BJ (cell line): ENCODE data around the gene OR7G1. TPM values are rescaled to one million over a fixed set of nuclear protein-coding genes. Genes with fewer than 3 reads are reported as not detected.

Source experiments
- CTCF ChIA-PET: fragments of 350-600 bp; formaldehyde crosslinking; extraction: SDS; loops from one replicate; lab custom pipeline; 2021; ENCODE audit warnings: antibody characterized with exemption, inconsistent platforms; lab: Yijun Ruan, JAX
- POLR2A ChIA-PET: fragments of 300-600 bp; sonication (Branson Sonifier 250); formaldehyde crosslinking; extraction: SDS; loops from one replicate; lab custom pipeline; 2021; ENCODE audit warnings: antibody characterized with exemption; lab: Charles Lee
- DNase-seq: peaks from one replicate; pipeline ENCODE4 v3.0.0-alpha.2; 2011; ENCODE audit warnings: low read depth
- H3K27me3 ChIP-seq: 2 replicates; pipeline ENCODE4 v1.6.0; 2011; ENCODE audit warnings: low read length; ENCODE audit not compliant: control insufficient read depth, insufficient read depth
- H3K36me3 ChIP-seq: 2 replicates; pipeline ENCODE4 v1.5.1; 2011; ENCODE audit warnings: low read length; ENCODE audit not compliant: control insufficient read depth, insufficient read depth
- H3K4me3 ChIP-seq: 2 replicates; pipeline ENCODE4 v1.5.1; 2011; ENCODE audit warnings: low read depth, mild to moderate bottlenecking, control low read depth, low read length
- CTCF ChIP-seq: IDR thresholded peaks from 2 replicates; pipeline ENCODE4 v1.5.1; 2011; ENCODE audit warnings: low read depth, mild to moderate bottlenecking, control low read depth, inconsistent platforms, low read length, moderate library complexity; ENCODE audit not compliant: insufficient read depth
- polyA plus RNA-seq: library from polyadenylated mRNA; depleted of rRNA; stranded (reverse); fragments of >200 nt; gene quantifications from 2 replicates; pipeline ENCODE4 v1.2.3, GENCODE V29; 2011

Gene OR7G1
- polyA plus RNA-seq, 1 experiment, result not detected

- peaks cover 1% of the 10 kb centered on the region; the same call in 1 of the 2 replicates for H3K36me3 ChIP-seq
- ChIA-PET POLR2A (no interaction called here), CTCF (interaction anchor here (0.6 kb wide), 1 partner anchor 433 kb away, joined by 3 read pairs; no protein-coding TSS in a partner anchor)
- no peak overlapping the region for H3K4me3 ChIP-seq
- no peak for TF ChIP-seq CTCF
- no peak for DNase-seq
- no peaks in the 10 kb centered on the region for H3K27me3 ChIP-seq
These were observed 31.3 kb upstream of the OR7G1 start for GRCh38 chr19:9146882-9147281.

GRCh38 chr19:9144920-9145319 lies 29.4 kb upstream of the OR7G1 start:
- H3K4me3 ChIP-seq, result no peak overlapping the region
- CTCF ChIA-PET, result interaction anchor here (0.9 kb wide), 1 partner anchor 25 kb away, joined by 3 read pairs; no protein-coding TSS in a partner anchor
- H3K36me3 ChIP-seq, result peaks cover 1% of the 10 kb centered on the region; the same call in 1 of the 2 replicates
- TF ChIP-seq CTCF, result no peak
- no peaks in the 10 kb centered on the region for H3K27me3 ChIP-seq
- no peak for DNase-seq
- POLR2A ChIA-PET, result no interaction called here

- ChIA-PET POLR2A (no interaction called here), CTCF (no interaction called here)
- no peak for TF ChIP-seq CTCF
- H3K4me3 ChIP-seq, result peak within 1 kb of the TSS; percentile 77
- H3K27me3 ChIP-seq, result no peaks in the 10 kb centered on the region
- H3K36me3 ChIP-seq, result no peaks in the 10 kb centered on the region
- DNase-seq, result peak; percentile 46
These were observed 24.8 kb upstream of the OR7G1 start, which contains the start of gene ZNF317 for GRCh38 chr19:9140159-9140874. TSS of gene ZNF317 (plus strand) at chr19:9140397. CDS start at chr19:9156017, 15,620 bp downstream.

- ChIA-PET POLR2A (no interaction called here), CTCF (no interaction called here)
- no peak for TF ChIP-seq CTCF
- Histone ChIP-seq H3K4me3 (peak overlapping the region; percentile 77), H3K27me3 (no peaks in the 10 kb centered on the region), H3K36me3 (no peaks in the 10 kb centered on the region)
- DNase-seq, result no peak
These were observed 24.1 kb upstream of the OR7G1 start for GRCh38 chr19:9139609-9140158.

GRCh38 chr19:9132422-9132821 lies 16.9 kb upstream of the OR7G1 start:
- POLR2A ChIA-PET, result no interaction called here
- DNase-seq, result no peak
- no peaks in the 10 kb centered on the region for H3K36me3 ChIP-seq

More at GRCh38 chr19:9132422-9132821, 16.9 kb upstream of the OR7G1 start:
- H3K4me3 ChIP-seq, result no peak overlapping the region
- no peaks in the 10 kb centered on the region for H3K27me3 ChIP-seq
- no peak for TF ChIP-seq CTCF
- CTCF ChIA-PET, result no interaction called here
